ENCODE data around the gene IL17RC.

Gene IL17RC

DNA sequence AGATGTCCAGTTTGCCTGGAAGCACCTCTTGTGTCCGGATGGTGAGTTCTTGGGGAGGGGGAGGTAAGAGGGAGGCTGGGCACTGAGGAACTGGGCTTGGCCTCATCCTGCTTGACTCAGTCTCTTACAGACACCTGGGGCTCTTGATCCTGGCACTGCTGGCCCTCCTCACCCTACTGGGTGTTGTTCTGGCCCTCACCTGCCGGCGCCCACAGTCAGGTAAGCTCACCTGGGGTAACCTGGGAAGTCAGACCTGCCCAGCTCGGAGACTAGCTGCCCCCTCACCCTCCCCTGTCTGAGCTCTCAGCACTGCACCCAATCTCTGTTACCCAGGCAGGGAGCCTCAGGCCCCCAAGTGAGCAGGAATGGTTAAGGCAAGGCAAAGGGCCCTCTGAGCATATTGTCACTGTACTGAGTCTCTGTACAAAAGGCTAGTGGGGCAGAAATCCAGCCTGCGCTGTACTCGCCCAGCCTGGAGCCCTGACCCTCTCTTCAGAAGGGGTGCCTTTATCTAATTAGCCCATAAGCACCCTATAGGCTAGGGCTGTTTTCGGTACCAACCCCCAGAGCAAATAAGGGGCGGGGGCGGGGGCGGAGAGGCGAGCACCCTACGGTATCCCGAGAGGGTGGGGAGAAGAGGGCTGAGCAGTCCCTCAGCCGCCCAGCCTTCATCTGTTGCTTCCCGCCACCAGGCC lies 2.2 kb upstream of the IL17RC start:
- TF ChIP-seq, protein P1, sequence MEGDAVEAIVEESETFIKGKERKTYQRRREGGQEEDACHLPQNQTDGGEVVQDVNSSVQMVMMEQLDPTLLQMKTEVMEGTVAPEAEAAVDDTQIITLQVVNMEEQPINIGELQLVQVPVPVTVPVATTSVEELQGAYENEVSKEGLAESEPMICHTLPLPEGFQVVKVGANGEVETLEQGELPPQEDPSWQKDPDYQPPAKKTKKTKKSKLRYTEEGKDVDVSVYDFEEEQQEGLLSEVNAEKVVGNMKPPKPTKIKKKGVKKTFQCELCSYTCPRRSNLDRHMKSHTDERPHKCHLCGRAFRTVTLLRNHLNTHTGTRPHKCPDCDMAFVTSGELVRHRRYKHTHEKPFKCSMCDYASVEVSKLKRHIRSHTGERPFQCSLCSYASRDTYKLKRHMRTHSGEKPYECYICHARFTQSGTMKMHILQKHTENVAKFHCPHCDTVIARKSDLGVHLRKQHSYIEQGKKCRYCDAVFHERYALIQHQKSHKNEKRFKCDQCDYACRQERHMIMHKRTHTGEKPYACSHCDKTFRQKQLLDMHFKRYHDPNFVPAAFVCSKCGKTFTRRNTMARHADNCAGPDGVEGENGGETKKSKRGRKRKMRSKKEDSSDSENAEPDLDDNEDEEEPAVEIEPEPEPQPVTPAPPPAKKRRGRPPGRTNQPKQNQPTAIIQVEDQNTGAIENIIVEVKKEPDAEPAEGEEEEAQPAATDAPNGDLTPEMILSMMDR (conservative IDR thresholded peaks at IDR 0.05): no peak
- peak overlapping the region; percentile 40 for H3K27ac ChIP-seq

DNA sequence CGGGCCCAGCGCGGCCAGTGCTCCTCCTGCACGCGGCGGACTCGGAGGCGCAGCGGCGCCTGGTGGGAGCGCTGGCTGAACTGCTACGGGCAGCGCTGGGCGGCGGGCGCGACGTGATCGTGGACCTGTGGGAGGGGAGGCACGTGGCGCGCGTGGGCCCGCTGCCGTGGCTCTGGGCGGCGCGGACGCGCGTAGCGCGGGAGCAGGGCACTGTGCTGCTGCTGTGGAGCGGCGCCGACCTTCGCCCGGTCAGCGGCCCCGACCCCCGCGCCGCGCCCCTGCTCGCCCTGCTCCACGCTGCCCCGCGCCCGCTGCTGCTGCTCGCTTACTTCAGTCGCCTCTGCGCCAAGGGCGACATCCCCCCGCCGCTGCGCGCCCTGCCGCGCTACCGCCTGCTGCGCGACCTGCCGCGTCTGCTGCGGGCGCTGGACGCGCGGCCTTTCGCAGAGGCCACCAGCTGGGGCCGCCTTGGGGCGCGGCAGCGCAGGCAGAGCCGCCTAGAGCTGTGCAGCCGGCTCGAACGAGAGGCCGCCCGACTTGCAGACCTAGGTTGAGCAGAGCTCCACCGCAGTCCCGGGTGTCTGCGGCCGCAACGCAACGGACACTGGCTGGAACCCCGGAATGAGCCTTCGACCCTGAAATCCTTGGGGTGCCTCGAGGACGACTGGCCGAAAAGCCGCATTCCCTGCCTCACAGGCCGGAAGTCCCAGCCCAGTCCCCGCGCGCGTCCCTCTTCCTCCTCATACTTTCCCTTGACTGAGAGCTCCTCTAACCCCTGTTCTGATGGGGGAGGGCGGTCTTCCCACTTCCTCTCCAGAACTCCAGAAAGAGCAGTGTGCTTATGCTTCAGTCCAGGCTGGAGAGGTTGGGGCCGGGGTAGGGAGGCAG lies 1.4 kb upstream of the IL17RC start:
- no peak overlapping the region for H3K27ac ChIP-seq
- TF ChIP-seq, protein P1 (conservative IDR thresholded peaks at IDR 0.05): no peak

GRCh38 chr3:9916346-9916733 lies 558 bp upstream of the IL17RC start:
- TF ChIP-seq, protein P1 (conservative IDR thresholded peaks at IDR 0.05): no peak
- H3K27ac ChIP-seq: peak overlapping the region; percentile 90

- H3K27ac ChIP-seq: peak overlapping the region; percentile 90
Measured at GRCh38 chr3:9917820-9918219, 922 bp downstream of the IL17RC start.

GRCh38 chr3:9918261-9919038 lies 1.6 kb downstream of the IL17RC start:
- H3K27ac ChIP-seq: peak overlapping the region; percentile 90
- TF ChIP-seq, protein P1 (conservative IDR thresholded peaks at IDR 0.05): no peak

More at GRCh38 chr3:9917820-9918219, 922 bp downstream of the IL17RC start:
- TF ChIP-seq, protein P1 (conservative IDR thresholded peaks at IDR 0.05): no peak

- TF ChIP-seq, protein P1 (conservative IDR thresholded peaks at IDR 0.05): no peak
- H3K27ac ChIP-seq: no peak overlapping the region
Measured at GRCh38 chr3:9928158-9928557, 11.3 kb downstream of the IL17RC start.
